Suppressor macrophage treated with lipopolysaccharide for 4 hours (primary cell): ENCODE data around the gene FAM118B.
A peak's percentile ranks its signal among the peaks of the same experiment; 100 is the strongest.
"Not testable (repeated sequence)": the region's sequence is repeated elsewhere in the genome, so short reads cannot be mapped to it uniquely, and the experiment has no call there.

Experiments used
- DNase-seq: peaks from one replicate; pipeline ENCODE4 v3.0.0-alpha.2; 2020

FAM118B gene

GRCh38 chr11:126279191-126279590 lies 67.6 kb downstream of the FAM118B start:
- DNase-seq = no peak

GRCh38 chr11:126280595-126280994 lies 69.0 kb downstream of the FAM118B start:
- peak; percentile 25 for DNase-seq

- DNase-seq = no peak
Measured at GRCh38 chr11:126281245-126281644, 69.7 kb downstream of the FAM118B start.

- DNase-seq = no peak
Measured at GRCh38 chr11:126281666-126282175, 70.1 kb downstream of the FAM118B start.

GRCh38 chr11:126282361-126282735 lies 70.8 kb downstream of the FAM118B start:
- peak; percentile 36 for DNase-seq

- peak; percentile 63 for DNase-seq
Measured at GRCh38 chr11:126282736-126283591, 71.4 kb downstream of the FAM118B start, which contains the start of gene TIRAP. TIRAP (plus strand) TSS chr11:126283093; CDS start chr11:126290895, 7,802 bp downstream.

- DNase-seq = peak; percentile 95
Measured at GRCh38 chr11:126284829-126285228, 73.2 kb downstream of the FAM118B start.

- DNase-seq = no peak
Measured at GRCh38 chr11:126288237-126288636, 76.7 kb downstream of the FAM118B start.

- DNase-seq = no peak
Measured at GRCh38 chr11:126290887-126291286, 79.3 kb downstream of the FAM118B start.

GRCh38 chr11:126293726-126294125 lies 82.1 kb downstream of the FAM118B start:
- DNase-seq = peak; percentile 46

- no peak for DNase-seq
Measured at GRCh38 chr11:126297004-126297403, 85.4 kb downstream of the FAM118B start.

GRCh38 chr11:126303623-126304456 lies 92.3 kb downstream of the FAM118B start, which contains the start of gene DCPS:
DCPS (plus strand) TSS chr11:126304060; CDS start chr11:126304081, 21 bp downstream.
- peak; percentile 94 for DNase-seq

- no peak for DNase-seq
Measured at GRCh38 chr11:126304457-126305075, 93.0 kb downstream of the FAM118B start.

- no peak for DNase-seq
Measured at GRCh38 chr11:126305699-126306098, 94.1 kb downstream of the FAM118B start.

GRCh38 chr11:126307706-126308105 lies 96.1 kb downstream of the FAM118B start:
- peak; percentile 52 for DNase-seq

- DNase-seq = no peak
Measured at GRCh38 chr11:126308271-126308671, 96.7 kb downstream of the FAM118B start.

- not testable (repeated sequence) for DNase-seq
Measured at GRCh38 chr11:126308771-126309170, 97.2 kb downstream of the FAM118B start.

- DNase-seq = peak; percentile 84
Measured at GRCh38 chr11:126310200-126310991, 98.8 kb downstream of the FAM118B start.

- no peak for DNase-seq
Measured at GRCh38 chr11:126310992-126311310, 99.4 kb downstream of the FAM118B start.

GRCh38 chr11:126311401-126312291 lies 100.1 kb downstream of the FAM118B start:
- DNase-seq = peak; percentile 86
